CD8-positive, alpha-beta memory T cell (primary cell): Measurements from ENCODE around the gene PEA15. TPM values are rescaled to one million over a fixed set of nuclear protein-coding genes. Genes with fewer than 3 reads are reported as not detected.
A peak's percentile ranks its signal among the peaks of the same experiment; 100 is the strongest.

Source experiments
- CTCF ChIA-PET: fragments of 350-600 bp; sonication (Branson Sonifier 250); formaldehyde crosslinking; loops from one replicate; lab custom pipeline; 2021; ENCODE audit warnings: antibody characterized with exemption; lab: Charles Lee
- POLR2A ChIA-PET: fragments of 350-600 bp; sonication (Branson Sonifier 250); formaldehyde crosslinking; loops from one replicate; lab custom pipeline; 2021; ENCODE audit warnings: antibody characterized with exemption; lab: Charles Lee
- DNase-seq, 5 donors: peaks; one replicate each; pipeline versions ENCODE4 v3.0.0 to v3.0.0-alpha.2; 2020 to 2022; ENCODE audit warnings: mixed read lengths in 1 of 5
- H3K27ac ChIP-seq: one replicate; pipeline ENCODE4 v1.7.0; 2013; ENCODE audit warnings: low read depth, mild to moderate bottlenecking, low read length, moderate library complexity
- H3K27me3 ChIP-seq: 2 replicates; pipeline ENCODE4 v1.7.0; 2013; ENCODE audit warnings: low read length, mild to moderate bottlenecking; ENCODE audit not compliant: insufficient read depth, poor library complexity, severe bottlenecking
- H3K36me3 ChIP-seq: 2 replicates; pipeline ENCODE4 v1.7.0; 2013; ENCODE audit warnings: mild to moderate bottlenecking, low read length, moderate library complexity; ENCODE audit not compliant: insufficient read depth
- H3K4me1 ChIP-seq: 2 replicates; pipeline ENCODE4 v1.7.0; 2013; ENCODE audit warnings: mild to moderate bottlenecking, low read length, moderate library complexity; ENCODE audit not compliant: insufficient read depth
- H3K4me3 ChIP-seq: 2 replicates; pipeline ENCODE4 v1.7.0; 2013; ENCODE audit warnings: mild to moderate bottlenecking, low read length
- H3K9me3 ChIP-seq: 2 replicates; pipeline ENCODE4 v1.7.0; 2013; ENCODE audit warnings: mild to moderate bottlenecking, low read length
- H3K27ac Mint-ChIP-seq, 8 donors: one replicate each; pipeline ENCODE4 v1.8.0; 2020 to 2021; ENCODE audit warnings: mixed read lengths in 8 of 8, mild to moderate bottlenecking in 6 of 8, inconsistent platforms in 3 of 8, moderate library complexity in 3 of 8
- H3K27me3 Mint-ChIP-seq, 2 donors: one replicate each; pipeline ENCODE4 v1.8.0; 2020 to 2021; ENCODE audit warnings: mixed read lengths in 2 of 2, mild to moderate bottlenecking in 1 of 2, moderate library complexity in 1 of 2
- H3K36me3 Mint-ChIP-seq, 3 donors: one replicate each; pipeline ENCODE4 v1.8.0; 2020 to 2021; ENCODE audit warnings: mixed read lengths in 3 of 3, inconsistent platforms in 1 of 3, mild to moderate bottlenecking in 1 of 3
- H3K4me1 Mint-ChIP-seq, 3 donors: one replicate each; pipeline ENCODE4 v1.8.0; 2020 to 2021; ENCODE audit warnings: mixed read lengths in 3 of 3, inconsistent platforms in 1 of 3, mild to moderate bottlenecking in 1 of 3
- H3K4me3 Mint-ChIP-seq, 7 donors: one replicate each; pipeline ENCODE4 v1.8.0; 2020 to 2021; ENCODE audit warnings: mixed read lengths in 7 of 7, mild to moderate bottlenecking in 6 of 7, moderate library complexity in 4 of 7, inconsistent platforms in 2 of 7
- H3K9me3 Mint-ChIP-seq, 5 donors: one replicate each; pipeline ENCODE4 v1.8.0; 2020 to 2022; ENCODE audit warnings: mixed read lengths in 5 of 5, mild to moderate bottlenecking in 3 of 5, moderate library complexity in 2 of 5, inconsistent platforms in 1 of 5
- polyA plus RNA-seq: library from polyadenylated mRNA; unstranded; fragments of 300-500 nt; fragmentation: Illumina TruSeq; gene quantifications from one replicate; pipeline ENCODE4 v1.2.3, GENCODE V29; 2021
- total RNA-seq, 2 experiments: library from RNA; stranded (reverse); gene quantifications; one replicate each; pipeline ENCODE4 v1.2.3, GENCODE V29; 2021

Gene PEA15
- total and polyA plus RNA-seq, 3 experiments from 2014 or later: 9.1 to 81.4 (median 77.4) TPM

DNA sequence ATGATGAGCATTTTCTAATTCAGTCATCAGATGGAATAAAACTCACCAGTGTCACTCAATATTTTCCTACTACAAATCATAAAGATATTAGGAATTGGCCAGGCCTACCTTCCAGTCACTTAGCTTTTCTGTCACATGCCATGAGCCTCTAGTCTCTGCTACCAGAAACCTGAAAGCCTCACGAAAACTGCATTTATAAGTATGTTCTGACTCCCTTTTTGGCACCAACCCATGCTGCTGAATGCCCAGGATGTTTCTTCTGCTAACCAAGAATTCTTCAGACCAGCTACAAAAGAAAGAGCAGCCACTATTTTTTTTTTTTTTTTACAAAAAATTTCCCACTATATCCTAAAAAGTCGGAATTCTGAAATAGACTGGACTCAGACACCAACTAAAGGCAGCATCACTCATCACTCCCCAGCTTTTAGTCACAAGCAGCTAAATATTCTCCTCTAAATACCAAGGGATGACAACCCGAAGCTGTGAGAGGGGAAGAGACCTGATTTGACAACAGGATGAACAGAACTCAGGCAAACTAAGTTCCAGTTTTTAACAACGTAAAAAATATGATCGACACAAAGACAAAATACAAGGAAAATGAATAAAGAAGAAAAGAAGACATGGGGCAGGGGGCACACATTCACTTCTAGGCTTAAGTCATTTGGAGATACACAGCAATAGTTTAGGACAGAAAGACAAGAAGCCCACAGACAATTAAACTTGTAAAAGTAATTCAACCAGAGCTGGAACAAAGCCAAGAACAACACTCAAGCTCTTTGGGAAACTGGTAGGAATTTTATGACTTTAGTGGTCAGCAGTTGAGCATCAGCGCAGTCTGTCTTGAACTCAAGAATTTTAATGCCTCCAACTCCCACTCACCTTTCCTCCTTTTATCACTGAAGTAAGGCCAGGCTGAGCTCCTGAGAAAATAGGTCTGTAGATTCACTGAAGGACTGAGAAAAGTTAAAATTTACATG is 55.5 kb downstream of the PEA15 start:
- ChIA-PET CTCF (interaction anchor here (0.5 to 6.4 kb wide), 6 partner anchors 9 to 159 kb away, joined by 3 to 35 read pairs (median 4); partner anchors contain the start of gene PEX19), POLR2A (interaction anchor here (1.0 to 2.0 kb wide), 5 partner anchors 8 to 93 kb away, joined by 3 to 12 read pairs (median 3); partner anchors contain the start of gene PEX19)
- Mint-ChIP-seq H3K9me3 (no peaks in the 10 kb centered on the region), H3K4me1 (peaks cover 39 to 70% (median 59%) of the 10 kb centered on the region in 3 donors), H3K27me3 (peaks cover 0 to 6% of the 10 kb centered on the region in 2 donors), H3K27ac (peak overlapping the region; percentile 96 to 100 (median 98)), H3K4me3 (peak overlapping the region; percentile 90 to 100 (median 97)), H3K36me3 (peaks cover 3 to 36% (median 5%) of the 10 kb centered on the region in 3 donors)
- Histone ChIP-seq H3K4me3 (peak overlapping the region; percentile 83), H3K4me1 (peaks cover 40% of the 10 kb centered on the region), H3K9me3 (no peaks in the 10 kb centered on the region), H3K27me3 (no peaks in the 10 kb centered on the region), H3K27ac (peak overlapping the region; percentile 92), H3K36me3 (no peaks in the 10 kb centered on the region)
- DNase-seq: peak in 1 of 5 donors; percentile 8

DNA sequence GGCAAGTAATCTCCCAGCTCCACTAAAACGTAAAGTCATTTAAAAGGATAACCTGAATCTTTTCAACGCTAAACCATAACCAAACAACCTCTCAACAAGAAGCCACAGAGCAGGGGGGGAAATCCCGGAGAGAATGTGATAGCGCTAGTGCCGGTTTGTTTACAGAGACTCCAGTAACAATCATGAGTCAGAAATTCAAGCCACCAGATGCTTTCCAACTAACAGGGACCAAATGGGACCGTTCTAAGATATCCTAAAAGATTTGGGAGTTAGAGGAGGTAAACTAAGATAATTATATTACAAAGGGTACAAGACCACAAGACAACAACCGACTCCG is 56.3 kb downstream of the PEA15 start:
- Mint-ChIP-seq H3K9me3 (no peaks in the 10 kb centered on the region), H3K27me3 (peaks cover 0 to 6% of the 10 kb centered on the region in 2 donors), H3K36me3 (peaks cover 3 to 33% (median 5%) of the 10 kb centered on the region in 3 donors), H3K27ac (peak overlapping the region; percentile 96 to 100 (median 98)), H3K4me1 (peaks cover 37 to 62% (median 53%) of the 10 kb centered on the region in 3 donors), H3K4me3 (peak overlapping the region; percentile 90 to 100 (median 97))
- Histone ChIP-seq H3K4me1 (peaks cover 39% of the 10 kb centered on the region), H3K27ac (peak overlapping the region; percentile 92), H3K27me3 (no peaks in the 10 kb centered on the region), H3K36me3 (no peaks in the 10 kb centered on the region), H3K4me3 (peak overlapping the region; percentile 83), H3K9me3 (no peaks in the 10 kb centered on the region)
- CTCF ChIA-PET: interaction anchor here (0.7 to 6.4 kb wide), 6 partner anchors 10 to 160 kb away, joined by 3 to 35 read pairs (median 4); partner anchors contain the start of gene PEX19
- POLR2A ChIA-PET: interaction anchor here (1.0 to 2.0 kb wide), 6 partner anchors 9 to 94 kb away, joined by 3 to 35 read pairs (median 5); partner anchors contain the start of gene PEX19
- DNase-seq: peak; percentile 52 to 87 (median 79)

DNA sequence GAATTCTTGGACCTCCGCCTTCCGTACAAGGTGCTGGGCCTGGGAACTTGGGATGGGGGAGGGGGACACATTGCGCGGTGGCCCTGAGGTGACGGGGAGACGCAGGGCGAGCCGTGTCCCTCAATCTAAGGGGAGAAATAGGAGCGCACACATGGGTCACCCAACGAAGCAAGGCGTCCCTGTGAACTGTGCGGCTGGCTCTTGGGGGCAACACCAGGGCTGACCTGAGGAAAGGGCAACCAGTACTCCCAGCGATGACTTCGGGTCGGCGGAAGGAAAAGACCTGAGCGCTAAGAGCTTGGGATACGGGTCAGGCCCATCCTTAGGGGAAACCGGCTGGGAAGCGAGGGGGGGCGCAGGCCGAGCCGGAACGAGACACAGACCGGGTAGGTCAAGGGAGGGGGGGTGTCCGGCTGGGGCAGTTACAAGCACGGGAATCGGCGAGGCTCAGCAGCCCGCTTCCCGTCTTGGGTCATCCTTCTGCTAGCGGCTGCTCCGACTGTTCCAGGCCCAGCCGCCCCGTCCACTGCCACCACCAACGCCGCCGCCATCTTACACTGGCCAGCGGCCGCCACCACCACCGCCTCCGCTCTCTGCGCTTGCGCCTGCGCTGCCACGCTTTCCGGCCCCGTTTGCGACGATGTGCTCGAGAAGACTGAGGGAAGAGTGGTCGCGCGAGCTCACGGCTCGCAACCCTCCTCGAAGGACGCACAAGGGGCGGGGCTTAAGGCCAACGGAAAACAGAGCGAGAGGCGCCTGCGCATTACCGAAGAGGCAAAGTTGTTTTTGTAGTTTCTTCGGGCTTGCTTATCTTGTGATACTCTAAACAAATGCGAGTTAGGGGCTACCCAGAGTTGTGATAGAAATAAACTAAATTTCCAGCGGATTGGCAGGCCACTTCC is 57.0 kb downstream of the PEA15 start, which contains the start of gene DCAF8:
DCAF8 (minus strand) TSS at position 657 of the 902 bp plus-strand sequence. CDS start 18,541 bp downstream, outside the sequence.
- H3K27ac Mint-ChIP-seq: peak within 1 kb of the TSS; percentile 96 to 100 (median 98)
- Histone ChIP-seq H3K27me3 (no peaks in the 10 kb centered on the region), H3K4me1 (peaks cover 33% of the 10 kb centered on the region), H3K36me3 (no peaks in the 10 kb centered on the region), H3K9me3 (no peaks in the 10 kb centered on the region), H3K27ac (peak within 1 kb of the TSS; percentile 92), H3K4me3 (peak within 1 kb of the TSS; percentile 83)
- peaks cover 36 to 56% (median 50%) of the 10 kb centered on the region in 3 donors for H3K4me1 Mint-ChIP-seq
- H3K9me3 Mint-ChIP-seq: no peaks in the 10 kb centered on the region
- ChIA-PET POLR2A (interaction anchor here (0.7 to 2.2 kb wide), 10 partner anchors 10 to 856 kb away, joined by 3 to 35 read pairs (median 4); partner anchors contain the start of genes IGSF8, NIT1, PEA15 and PEX19), CTCF (interaction anchor here (0.8 to 6.4 kb wide), 6 partner anchors 10 to 176 kb away, joined by 3 to 35 read pairs (median 6); partner anchors contain the start of gene PEX19)
- H3K27me3 Mint-ChIP-seq: peaks cover 0 to 6% of the 10 kb centered on the region in 2 donors
- peak within 1 kb of the TSS; percentile 90 to 100 (median 97) for H3K4me3 Mint-ChIP-seq
- H3K36me3 Mint-ChIP-seq: peaks cover 3 to 30% (median 5%) of the 10 kb centered on the region in 3 donors
- peak; percentile 95 to 99 (median 96) for DNase-seq

DNA sequence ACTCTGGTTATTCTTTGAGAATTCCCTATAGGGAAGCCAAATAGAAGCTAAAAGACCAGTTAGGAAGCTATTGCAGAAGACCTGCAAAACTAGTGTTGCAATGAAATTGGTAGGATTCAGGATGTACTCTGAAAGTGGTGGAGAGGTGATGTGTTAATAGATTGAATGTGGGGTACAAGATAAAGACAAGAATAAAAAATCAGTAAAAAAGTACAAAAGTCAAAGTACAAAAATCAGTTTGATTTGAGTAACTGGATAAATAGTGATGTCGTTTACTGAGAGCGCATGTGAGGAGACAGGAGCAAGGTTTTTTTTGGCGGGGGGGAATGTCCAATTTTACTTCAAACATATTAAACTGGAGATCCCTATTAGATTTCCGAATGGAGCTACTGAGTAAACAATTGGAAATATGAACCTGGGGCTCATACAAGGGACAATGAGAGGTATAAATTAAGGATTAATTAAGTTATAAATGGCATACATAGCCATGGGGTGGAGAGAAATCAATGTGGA is 59.7 kb downstream of the PEA15 start:
- Mint-ChIP-seq H3K4me3 (no peak overlapping the region), H3K9me3 (no peaks in the 10 kb centered on the region), H3K4me1 (peaks cover 26 to 32% (median 29%) of the 10 kb centered on the region in 3 donors), H3K27me3 (peaks cover 0 to 6% of the 10 kb centered on the region in 2 donors), H3K27ac (no peak overlapping the region), H3K36me3 (peaks cover 0 to 22% (median 0%) of the 10 kb centered on the region in 3 donors)
- ChIA-PET POLR2A (interaction anchor here (1.2 to 1.6 kb wide), 2 partner anchors 11 to 19 kb away, joined by 3 to 4 read pairs; no protein-coding TSS in a partner anchor), CTCF (interaction anchor here (1.3 to 6.4 kb wide), 6 partner anchors 13 to 164 kb away, joined by 3 to 35 read pairs (median 6); partner anchors contain the start of gene PEX19)
- Histone ChIP-seq H3K4me3 (no peak overlapping the region), H3K9me3 (no peaks in the 10 kb centered on the region), H3K27me3 (no peaks in the 10 kb centered on the region), H3K36me3 (no peaks in the 10 kb centered on the region), H3K27ac (no peak overlapping the region), H3K4me1 (peaks cover 28% of the 10 kb centered on the region)
- DNase-seq: no peak

Other genes with a start within 250 kb of the PEA15 start
- gene PIGM, start 173.4 kb upstream of the PEA15 start, total RNA-seq: 1 to 10 TPM; 6.5 to 6.9 TPM
- gene PIGM, start 173.4 kb upstream of the PEA15 start, polyA plus RNA-seq: 3.2 TPM
- under 1 TPM in 1 of 2 experiments, not detected in 1; 0.13 TPM for gene KCNJ10, start 135.2 kb upstream of the PEA15 start, total RNA-seq
- not detected for gene KCNJ10, start 135.2 kb upstream of the PEA15 start, polyA plus RNA-seq
- gene KCNJ9, start 123.8 kb upstream of the PEA15 start, total RNA-seq: under 1 TPM in 1 of 2 experiments, not detected in 1; 0.04 TPM
- not detected for gene KCNJ9, start 123.8 kb upstream of the PEA15 start, polyA plus RNA-seq
- 10 to 100 TPM; 39.5 to 42.7 TPM for gene IGSF8, start 106.8 kb upstream of the PEA15 start, total RNA-seq
- 59.2 TPM for gene IGSF8, start 106.8 kb upstream of the PEA15 start, polyA plus RNA-seq
- gene ATP1A2, start 89.6 kb upstream of the PEA15 start, total RNA-seq: not detected
- gene ATP1A2, start 89.6 kb upstream of the PEA15 start, polyA plus RNA-seq: not detected
- not detected for gene ATP1A4, start 53.8 kb upstream of the PEA15 start, total RNA-seq
- not detected for gene ATP1A4, start 53.8 kb upstream of the PEA15 start, polyA plus RNA-seq
- gene CASQ1, start 14.8 kb upstream of the PEA15 start, total RNA-seq: not detected
- gene CASQ1, start 14.8 kb upstream of the PEA15 start, polyA plus RNA-seq: not detected
- 10 to 100 TPM; 95.6 to 97.0 TPM for gene DCAF8, start 57.2 kb downstream of the PEA15 start, total RNA-seq
- 54.2 TPM for gene DCAF8, start 57.2 kb downstream of the PEA15 start, polyA plus RNA-seq
- gene PEX19, start 79.7 kb downstream of the PEA15 start, total RNA-seq: 10 to 100 TPM; 56.1 to 57.5 TPM
- gene PEX19, start 79.7 kb downstream of the PEA15 start, polyA plus RNA-seq: 47.7 TPM
- 100 to 1,000 TPM; 129 to 139 TPM for gene COPA, start 137.9 kb downstream of the PEA15 start, total RNA-seq
- gene COPA, start 137.9 kb downstream of the PEA15 start, polyA plus RNA-seq: 121 TPM
- 10 to 100 TPM; 58.7 to 61.3 TPM for gene NCSTN, start 138.0 kb downstream of the PEA15 start, total RNA-seq
- 74.4 TPM for gene NCSTN, start 138.0 kb downstream of the PEA15 start, polyA plus RNA-seq
- gene NHLH1, start 161.7 kb downstream of the PEA15 start, total RNA-seq: under 1 TPM; 0.38 to 0.48 TPM
- not detected for gene NHLH1, start 161.7 kb downstream of the PEA15 start, polyA plus RNA-seq
- under 1 TPM; 0.04 to 0.07 TPM for gene VANGL2, start 195.2 kb downstream of the PEA15 start, total RNA-seq
- not detected for gene VANGL2, start 195.2 kb downstream of the PEA15 start, polyA plus RNA-seq